Gastroesophageal sphincter (tissue), 4 donors: ENCODE measurements around the gene OST4. TPM values are rescaled to one million over a fixed set of nuclear protein-coding genes. Genes with fewer than 3 reads are reported as not detected.
"Not testable (repeated sequence)": the region's sequence is repeated elsewhere in the genome, so short reads cannot be mapped to it uniquely, and the experiment has no call there.

Experiments
- ATAC-seq: fragments of 150-250 bp; one replicate; pipeline ENCODE4 v1.9.1; 2016; ENCODE audit warnings: mild to moderate bottlenecking, moderate library complexity
- H3K27ac ChIP-seq, 4 donors: fragments of 200-600 bp; sonication (generic) in 3 of 4; 1 replicate in 3 of 4; 2 replicates in 1 of 4; pipeline ENCODE4 v1.5.1; 2016 to 2019
- H3K27me3 ChIP-seq: fragments of 200-600 bp; sonication (generic); one replicate; pipeline ENCODE4 v1.5.1; 2019
- H3K36me3 ChIP-seq, 2 donors: fragments of 200-600 bp; sonication (generic); one replicate each; pipeline ENCODE4 v1.5.1; 2019; ENCODE audit warnings: control low read depth in 1 of 2
- H3K4me1 ChIP-seq, 3 donors: fragments of 200-600 bp; sonication (generic); 1 replicate in 2 of 3; 2 replicates in 1 of 3; pipeline ENCODE4 v1.5.1; 2016 to 2019; ENCODE audit warnings: control low read depth in 2 of 3
- H3K4me3 ChIP-seq, 2 donors: fragments of 200-600 bp; sonication (generic); one replicate each; pipeline ENCODE4 v1.5.1; 2019; ENCODE audit warnings: mild to moderate bottlenecking in 1 of 2, moderate library complexity in 1 of 2
- H3K9me3 ChIP-seq, 3 donors: fragments of 200-600 bp; sonication (generic); one replicate each; pipeline ENCODE4 v1.5.1; 2017 to 2019; ENCODE audit warnings: control low read depth in 2 of 3
- EP300 ChIP-seq: sonication (generic); formaldehyde crosslinking; IDR thresholded peaks from one replicate; pipeline ENCODE4 v1.6.1; 2017; ENCODE audit warnings: antibody characterized with exemption, mild to moderate bottlenecking
- POLR2A ChIP-seq, 2 donors: fragments of 450-650 bp; IDR thresholded peaks; one replicate each; pipeline ENCODE4 v1.6.1; 2017; ENCODE audit warnings: antibody characterized with exemption in 2 of 2, mild to moderate bottlenecking in 2 of 2, moderate library complexity in 1 of 2
- POLR2AphosphoS5 ChIP-seq: sonication (generic); formaldehyde crosslinking; IDR thresholded peaks from one replicate; pipeline ENCODE4 v1.6.1; 2017; ENCODE audit warnings: antibody characterized with exemption
- WGBS, 2 donors: methylation state at CpG; one replicate each; pipeline ENCODE4 v1.1.5; 2018; ENCODE audit warnings: low coverage in 1 of 2; 5-methylcytosine and 5-hydroxymethylcytosine counted together
- total RNA-seq, 4 donors: library from RNA; depleted of rRNA; stranded (reverse); fragments of >200 nt; gene quantifications; one replicate each; pipeline ENCODE4 v1.1.0, GENCODE V29; 2016
- TF ChIP-seq, protein P1 (sequence below), 4 experiments: fragments of 200-600 bp in 2 of 4; fragments of 450-650 bp in 2 of 4; sonication (generic) in 1 of 4; IDR thresholded peaks; one replicate each; pipeline ENCODE4 v1.5.1; 2017 to 2019; ENCODE audit warnings: antibody characterized with exemption in 4 of 4, mild to moderate bottlenecking in 2 of 4, moderate library complexity in 2 of 4

The OST4 gene
- total RNA-seq, result 100 to 1,000 TPM; 201 to 353 (median 221) TPM

DNA sequence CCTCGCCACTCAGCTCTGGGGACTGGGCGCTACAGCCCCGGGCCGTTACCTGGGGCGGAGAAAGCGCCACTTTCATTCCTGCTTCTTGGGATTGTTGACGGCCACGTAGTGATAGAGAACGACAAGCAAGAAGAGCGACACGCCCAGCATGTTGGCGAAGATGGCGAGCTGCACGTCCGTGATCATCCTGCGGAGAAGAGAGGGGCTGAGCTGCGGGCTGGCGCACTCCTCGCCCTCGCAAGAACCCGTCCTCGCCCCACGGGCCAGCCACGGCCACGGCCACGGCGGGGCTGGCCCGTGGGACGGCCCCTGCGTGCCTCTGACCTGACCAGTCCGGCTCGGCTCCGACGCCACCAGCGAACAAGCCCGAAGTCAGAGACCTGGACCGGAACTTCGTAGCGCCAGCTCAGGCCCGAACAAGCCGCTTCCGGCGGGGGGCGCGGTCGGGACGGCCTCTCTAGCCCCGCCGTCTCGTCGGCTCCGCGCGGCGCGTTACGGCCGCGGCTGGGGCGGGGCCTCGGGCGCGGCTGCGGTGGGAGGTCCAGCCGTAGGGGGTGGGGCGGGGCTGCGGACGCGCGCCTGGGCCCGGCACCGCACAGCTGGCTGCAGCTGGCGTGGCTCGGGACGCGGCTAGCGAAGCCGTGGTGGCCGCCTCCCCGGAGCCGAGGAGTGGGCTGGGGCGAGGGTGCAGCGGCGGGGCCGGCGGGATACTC is at the start of gene OST4:
Gene OST4, minus strand, starts transcription at position 378 of the 713 bp plus-strand sequence.
- peaks cover 5 to 88% (median 36%) of the 10 kb centered on the region in 3 donors for H3K4me1 ChIP-seq

DNA sequence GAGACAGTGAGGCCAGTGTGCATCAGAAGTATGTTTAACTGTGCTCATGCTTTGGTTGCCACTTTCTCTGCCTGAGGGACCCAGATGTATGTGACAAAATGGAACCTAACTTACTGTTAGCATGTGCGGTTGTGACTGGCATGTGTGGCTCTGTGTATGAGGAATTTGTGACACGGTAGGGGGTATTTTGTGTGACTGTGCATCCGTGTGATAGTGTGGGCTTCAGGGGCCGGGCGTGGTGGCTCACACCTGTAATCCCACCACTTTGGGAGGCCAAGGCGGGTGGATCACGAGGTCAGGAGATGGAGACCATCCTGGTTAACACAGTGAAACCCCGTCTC is 47.8 kb upstream of the OST4 start:
- not testable (repeated sequence) for ATAC-seq, H3K9me3 ChIP-seq, H3K27ac ChIP-seq, H3K36me3 ChIP-seq
- H3K4me3 ChIP-seq, result peak overlapping the region in 1 of 2 donors; percentile 50
- peaks cover 0 to 28% (median 5%) of the 10 kb centered on the region in 3 donors for H3K4me1 ChIP-seq
- WGBS, 2 donors, result 73% methylated on average over 7 of the region's 8 CpGs; no CpG with 5 or more reads in 1 of the 2 donors
- peaks cover 40% of the 10 kb centered on the region for H3K27me3 ChIP-seq

More for the DNA sequence above, at the start of gene OST4:
- TF ChIP-seq EP300 (no peak), POLR2A (IDR thresholded peaks at IDR 0.05) (peak; percentile 76), POLR2AphosphoS5 (peak; percentile 87)
- TF ChIP-seq, protein P1, sequence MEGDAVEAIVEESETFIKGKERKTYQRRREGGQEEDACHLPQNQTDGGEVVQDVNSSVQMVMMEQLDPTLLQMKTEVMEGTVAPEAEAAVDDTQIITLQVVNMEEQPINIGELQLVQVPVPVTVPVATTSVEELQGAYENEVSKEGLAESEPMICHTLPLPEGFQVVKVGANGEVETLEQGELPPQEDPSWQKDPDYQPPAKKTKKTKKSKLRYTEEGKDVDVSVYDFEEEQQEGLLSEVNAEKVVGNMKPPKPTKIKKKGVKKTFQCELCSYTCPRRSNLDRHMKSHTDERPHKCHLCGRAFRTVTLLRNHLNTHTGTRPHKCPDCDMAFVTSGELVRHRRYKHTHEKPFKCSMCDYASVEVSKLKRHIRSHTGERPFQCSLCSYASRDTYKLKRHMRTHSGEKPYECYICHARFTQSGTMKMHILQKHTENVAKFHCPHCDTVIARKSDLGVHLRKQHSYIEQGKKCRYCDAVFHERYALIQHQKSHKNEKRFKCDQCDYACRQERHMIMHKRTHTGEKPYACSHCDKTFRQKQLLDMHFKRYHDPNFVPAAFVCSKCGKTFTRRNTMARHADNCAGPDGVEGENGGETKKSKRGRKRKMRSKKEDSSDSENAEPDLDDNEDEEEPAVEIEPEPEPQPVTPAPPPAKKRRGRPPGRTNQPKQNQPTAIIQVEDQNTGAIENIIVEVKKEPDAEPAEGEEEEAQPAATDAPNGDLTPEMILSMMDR (IDR thresholded peaks at IDR 0.05), result peak in 3 of 4 experiments; percentile 16 to 24 (median 23)
- no CpG with 5 or more reads among the region's 86 CpGs for WGBS, 2 donors
- H3K4me3 ChIP-seq, result peak within 1 kb of the TSS; percentile 71 to 82
- peaks cover 0 to 38% of the 10 kb centered on the region in 2 donors for H3K36me3 ChIP-seq
- H3K9me3 ChIP-seq, result no peaks in the 10 kb centered on the region
- peak; percentile 96 for ATAC-seq
- peak within 1 kb of the TSS; percentile 88 to 98 (median 97) for H3K27ac ChIP-seq
- H3K27me3 ChIP-seq, result no peaks in the 10 kb centered on the region

- H3K27ac ChIP-seq, result no peak within 1 kb of the TSS
- H3K27me3 ChIP-seq, result peaks cover 40% of the 10 kb centered on the region
- peak within 1 kb of the TSS in 1 of 2 donors; percentile 50 for H3K4me3 ChIP-seq
- peaks cover 0 to 24% (median 5%) of the 10 kb centered on the region in 3 donors for H3K4me1 ChIP-seq
- TF ChIP-seq POLR2AphosphoS5, result no peak
- TF ChIP-seq, protein P1 (IDR thresholded peaks at IDR 0.05), result no peak
- TF ChIP-seq POLR2A (IDR thresholded peaks at IDR 0.05), result no peak
- no peak for TF ChIP-seq EP300
- H3K36me3 ChIP-seq, result no peaks in the 10 kb centered on the region
- no peaks in the 10 kb centered on the region for H3K9me3 ChIP-seq
- WGBS, 2 donors, result 26% methylated on average over 6 of the region's 84 CpGs; no CpG with 5 or more reads in 1 of the 2 donors
- peak; percentile 35 for ATAC-seq
Measured at GRCh38 chr2:27118525-27119329, 47.3 kb upstream of the OST4 start, which contains the start of gene CGREF1. CGREF1 (minus strand) TSS chr2:27119128; CDS start chr2:27104366, 14,762 bp downstream.

GRCh38 chr2:27117995-27118524 is 46.6 kb upstream of the OST4 start:
- ATAC-seq, result no peak
- TF ChIP-seq POLR2AphosphoS5 (no peak), POLR2A (IDR thresholded peaks at IDR 0.05) (no peak), EP300 (no peak)
- TF ChIP-seq, protein P1 (IDR thresholded peaks at IDR 0.05), result no peak
- 21 to 80% methylated on average over 2 to 3 of the region's 14 CpGs for WGBS, 2 donors

GRCh38 chr2:27115519-27115918 is 44.1 kb upstream of the OST4 start:
- H3K27ac ChIP-seq, result no peak overlapping the region
- H3K36me3 ChIP-seq, result no peaks in the 10 kb centered on the region
- no peak for TF ChIP-seq POLR2AphosphoS5
- no peak for TF ChIP-seq POLR2A (IDR thresholded peaks at IDR 0.05)
- TF ChIP-seq, protein P1 (IDR thresholded peaks at IDR 0.05), result no peak
- TF ChIP-seq EP300, result no peak
- 63 to 86% methylated on average over 2 of the region's 2 CpGs for WGBS, 2 donors
- peaks cover 40% of the 10 kb centered on the region for H3K27me3 ChIP-seq
- H3K9me3 ChIP-seq, result no peaks in the 10 kb centered on the region
- ATAC-seq, result no peak
- peaks cover 0 to 15% (median 5%) of the 10 kb centered on the region in 3 donors for H3K4me1 ChIP-seq
- no peak overlapping the region for H3K4me3 ChIP-seq

More at GRCh38 chr2:27117995-27118524, 46.6 kb upstream of the OST4 start:
- Histone ChIP-seq H3K4me3 (peak overlapping the region in 1 of 2 donors; percentile 50), H3K27me3 (peaks cover 40% of the 10 kb centered on the region), H3K36me3 (no peaks in the 10 kb centered on the region), H3K27ac (no peak overlapping the region), H3K9me3 (no peaks in the 10 kb centered on the region), H3K4me1 (peaks cover 0 to 17% (median 5%) of the 10 kb centered on the region in 3 donors)

- H3K27ac ChIP-seq, ATAC-seq, H3K4me3 ChIP-seq, H3K4me1 ChIP-seq, H3K36me3 ChIP-seq, H3K9me3 ChIP-seq: not testable (repeated sequence)
- no CpG with 5 or more reads among the region's 49 CpGs for WGBS, 2 donors
- H3K27me3 ChIP-seq, result peaks cover 25% of the 10 kb centered on the region
Measured at GRCh38 chr2:27111392-27112078, 40.1 kb upstream of the OST4 start.

- not testable (repeated sequence) for H3K4me1 ChIP-seq, H3K36me3 ChIP-seq, H3K9me3 ChIP-seq, H3K27ac ChIP-seq, ATAC-seq, H3K4me3 ChIP-seq
- whole genome bisulfite sequencing, 2 donors, result 80 to 85% methylated on average over 7 to 12 of the region's 24 CpGs
- peaks cover 25% of the 10 kb centered on the region for H3K27me3 ChIP-seq
Measured at GRCh38 chr2:27110603-27111352, 39.3 kb upstream of the OST4 start.
